SK-N-DZ (cell line): ENCODE results near the gene GLI3.
A peak's percentile ranks its signal among the peaks of the same experiment; 100 is the strongest.

Experiments used
- DNase-seq: peaks from one replicate; pipeline ENCODE4 v3.0.0-alpha.2; 2015; ENCODE audit warnings: low spot score

GLI3 gene

DNA sequence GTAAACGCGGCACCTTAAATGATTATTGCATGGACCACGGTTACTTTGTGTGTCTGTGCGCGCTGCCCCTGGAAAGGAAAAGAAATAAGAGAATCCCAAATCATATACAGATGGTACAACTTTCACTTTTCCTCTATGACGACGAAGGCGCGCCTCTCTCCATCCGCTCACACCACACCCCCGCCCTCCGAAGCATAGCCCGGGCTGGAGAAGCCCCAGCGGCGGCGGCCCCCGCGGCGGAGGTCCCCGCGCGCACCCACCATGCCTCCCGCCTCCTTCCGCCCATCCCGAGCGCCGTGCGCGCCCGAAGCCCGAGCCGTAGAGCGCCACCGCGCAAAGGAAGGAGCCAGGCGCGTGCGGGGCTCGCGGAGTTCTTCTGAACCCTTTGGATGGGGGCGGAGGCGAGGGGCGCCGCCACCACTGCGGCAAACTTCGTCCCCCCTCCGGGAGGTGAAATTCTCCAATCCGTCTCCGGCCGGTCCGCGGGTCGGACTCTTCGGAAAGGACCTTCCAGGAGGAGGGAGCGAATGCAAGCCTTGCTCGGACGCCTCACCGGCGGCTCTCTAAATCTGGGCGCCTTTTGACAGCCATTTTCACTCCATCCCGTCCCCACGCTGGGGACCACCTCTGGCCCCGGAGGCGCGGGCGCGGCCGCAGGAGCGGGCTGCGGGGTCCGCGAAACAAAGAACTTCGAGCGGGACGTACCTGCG lies 588 bp downstream of the GLI3 start:
- DNase-seq = peak; percentile 49

DNA sequence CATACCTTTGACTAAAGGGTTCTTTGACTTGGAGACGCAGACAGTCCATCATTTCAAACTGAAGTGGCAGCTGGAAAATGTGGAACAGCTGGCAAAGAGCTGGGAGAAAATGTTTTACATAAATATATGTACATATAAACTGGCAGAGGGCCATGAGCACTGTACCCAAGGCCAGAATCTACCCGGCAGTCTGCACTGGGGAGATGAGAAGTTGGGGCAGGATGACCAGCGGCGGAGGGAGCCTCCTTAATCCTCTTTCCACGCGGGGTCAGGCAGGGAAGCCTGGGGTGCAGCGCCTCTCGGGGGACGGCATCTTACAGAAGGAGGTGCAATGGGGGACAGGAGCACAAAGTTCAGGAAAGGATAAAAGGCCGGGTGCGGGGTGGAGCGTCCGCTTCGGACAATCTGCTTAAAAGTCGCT lies 1.3 kb downstream of the GLI3 start:
- no peak for DNase-seq

DNA sequence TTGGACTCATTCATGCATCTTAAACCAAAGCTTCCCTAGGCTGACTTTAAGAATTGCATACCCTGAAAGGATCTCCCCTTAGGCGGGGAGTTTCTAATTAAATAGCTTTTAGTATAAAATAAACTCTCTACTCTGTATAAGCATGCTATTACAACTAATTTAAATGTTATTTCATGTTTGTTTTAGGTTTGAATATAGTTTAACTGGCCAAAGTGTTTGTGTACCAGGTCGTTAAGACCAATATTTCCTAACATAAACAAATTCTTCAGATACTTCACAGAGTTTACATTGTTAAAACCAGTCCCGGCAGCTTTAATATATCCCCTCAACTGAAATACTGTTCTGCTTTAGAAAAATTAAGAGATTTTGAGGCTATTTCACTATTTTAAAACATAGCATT lies 2.3 kb downstream of the GLI3 start:
- no peak for DNase-seq

DNA sequence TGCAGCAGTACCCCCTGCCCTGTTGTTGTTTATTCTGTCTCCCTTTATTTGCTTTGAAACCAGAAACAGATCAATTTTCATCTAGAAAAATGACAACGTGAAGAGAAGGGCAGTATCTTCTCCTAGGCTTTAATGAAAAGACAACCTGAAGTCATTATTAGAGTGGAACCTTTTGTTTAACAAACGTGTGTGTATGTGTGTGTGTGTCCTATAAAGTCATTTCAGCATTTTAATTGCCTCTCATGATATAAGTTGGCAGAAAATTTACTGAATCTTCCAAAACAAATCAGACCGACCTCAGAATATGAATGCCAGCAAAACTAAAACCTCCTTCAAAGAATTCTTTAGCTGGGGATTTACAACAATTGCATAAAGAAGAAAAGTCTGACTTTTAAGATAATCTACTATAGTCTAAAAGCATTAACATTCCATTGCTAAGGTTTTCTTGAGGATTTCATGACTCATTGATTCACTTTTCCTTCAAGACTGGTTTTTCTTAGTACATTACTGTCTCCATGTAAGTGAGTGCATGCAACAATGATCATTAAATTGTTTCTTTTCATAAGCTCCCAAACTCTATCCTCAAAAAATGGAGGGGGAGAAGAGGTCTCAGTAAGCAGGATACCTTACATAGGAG lies 3.2 kb downstream of the GLI3 start:
- DNase-seq = no peak

DNA sequence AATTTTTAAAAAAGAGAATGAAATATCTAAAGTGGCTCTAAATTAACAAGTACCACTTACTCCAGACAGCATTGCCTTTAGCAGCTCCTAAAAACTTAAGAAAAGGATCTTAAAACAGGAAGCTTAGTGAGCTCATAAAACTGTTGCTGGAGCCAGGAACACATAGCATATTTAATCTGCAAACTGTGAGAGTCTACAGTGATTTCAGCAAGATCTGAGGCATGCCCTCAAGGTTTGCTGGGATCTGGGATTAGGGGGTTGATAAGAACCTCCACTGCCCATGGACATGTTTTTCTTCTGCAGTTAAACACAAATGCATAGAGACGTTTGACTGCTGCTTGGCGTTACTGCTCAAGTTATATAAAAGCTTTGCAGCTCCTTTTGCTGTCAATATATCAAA lies 3.8 kb downstream of the GLI3 start:
- DNase-seq = peak; percentile 57

DNA sequence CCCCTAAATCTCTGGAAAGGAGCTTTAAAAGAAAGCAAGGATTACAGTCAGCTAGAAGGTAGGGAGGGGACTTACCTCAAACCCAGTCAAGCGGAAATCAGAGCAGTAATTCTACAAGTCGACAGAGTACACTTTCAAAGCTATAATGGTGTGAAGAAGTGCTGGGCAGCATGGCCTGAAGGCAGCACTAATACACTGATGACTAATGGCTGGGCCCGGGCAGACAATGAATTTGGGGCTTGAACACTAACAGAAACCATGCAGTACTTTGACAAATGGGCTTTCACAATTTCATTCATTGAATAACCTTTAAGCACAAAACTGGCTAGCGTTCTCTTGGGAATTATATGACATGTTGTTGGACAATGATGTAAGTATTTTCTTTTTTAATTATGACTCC lies 4.7 kb downstream of the GLI3 start:
- no peak for DNase-seq

DNA sequence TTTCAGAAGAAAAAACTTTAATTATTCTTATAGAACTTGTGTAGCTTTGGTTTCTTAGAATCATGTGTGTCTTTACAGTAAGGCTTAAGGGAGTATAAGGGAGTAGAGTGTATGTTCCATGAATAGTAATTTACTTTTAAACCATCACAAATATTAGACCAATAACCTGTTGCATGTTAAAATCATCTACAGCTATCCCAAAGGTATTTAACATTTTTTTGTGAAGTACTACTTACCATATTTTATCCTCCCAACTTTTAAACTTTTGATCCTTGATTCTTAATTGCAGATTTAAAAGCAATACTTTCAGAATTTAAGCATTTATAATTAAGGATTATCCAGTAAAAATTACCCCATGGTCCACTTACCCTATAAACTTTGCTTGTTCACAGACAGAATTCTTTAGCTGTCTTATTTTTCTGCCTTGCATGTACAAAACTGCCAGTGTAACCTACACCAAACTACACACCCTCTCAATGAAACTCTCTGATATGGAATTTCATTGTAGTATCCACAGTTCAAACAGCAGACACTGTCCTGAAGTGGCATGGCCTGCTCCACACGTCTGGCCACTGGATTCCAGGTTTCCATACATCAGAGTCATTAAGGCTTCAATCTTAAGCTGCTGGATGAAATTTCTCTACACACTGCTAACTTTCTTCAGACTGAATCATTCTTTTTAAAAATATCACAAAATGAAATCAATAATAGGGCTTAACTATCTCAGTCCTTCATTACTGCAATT lies 5.8 kb downstream of the GLI3 start:
- DNase-seq = no peak

DNA sequence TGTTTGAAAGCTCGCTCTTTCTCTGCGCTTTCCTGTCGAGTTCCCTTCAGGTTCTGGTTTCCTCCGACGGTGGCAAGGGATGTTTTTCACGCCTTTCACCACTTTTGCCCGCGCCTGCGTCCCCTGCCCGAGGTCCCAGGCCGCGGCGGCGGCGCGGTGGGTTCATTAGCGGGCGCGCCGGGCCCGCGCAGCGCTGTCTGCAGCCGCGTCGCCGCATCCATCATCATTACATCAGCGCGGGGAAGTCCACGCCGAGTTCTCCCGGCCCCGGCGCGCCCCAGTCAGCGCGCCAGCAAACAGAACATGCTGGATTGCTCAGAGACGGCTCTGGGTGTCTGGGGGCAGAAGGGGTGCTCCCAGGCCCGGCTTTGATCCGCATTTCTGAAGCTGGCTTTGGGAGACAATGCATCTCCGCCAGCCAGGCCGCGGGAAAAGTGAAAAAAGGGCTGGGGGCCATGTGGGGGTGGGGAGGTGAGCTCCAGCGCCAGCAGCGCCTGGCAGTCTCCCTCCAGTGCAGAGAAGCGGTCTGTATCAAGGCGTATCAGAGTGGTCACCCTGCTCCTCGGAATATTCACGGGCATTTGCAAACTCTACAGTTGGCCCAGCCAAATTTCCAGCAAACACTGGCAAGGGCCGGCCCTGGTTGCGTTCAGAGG lies 8.9 kb downstream of the GLI3 start:
- peak; percentile 27 for DNase-seq

DNA sequence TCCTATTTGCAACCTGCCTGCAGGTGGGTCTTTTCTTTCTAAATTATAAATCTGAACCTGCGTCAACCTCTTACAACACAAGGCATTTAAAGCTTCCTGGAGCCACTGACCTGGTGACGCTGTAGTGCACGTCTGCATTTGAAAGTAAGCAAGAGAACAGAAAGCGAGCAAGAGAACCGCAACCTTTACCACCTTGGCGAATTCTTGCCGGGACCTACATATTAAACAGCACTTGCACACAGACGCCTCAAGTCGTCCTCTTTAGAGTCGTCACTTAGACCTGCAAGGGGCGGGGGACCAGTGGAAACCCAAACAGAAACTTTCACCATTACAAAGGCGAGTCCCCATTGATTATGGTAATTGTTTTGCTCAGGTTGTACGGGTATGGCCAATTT lies 9.5 kb downstream of the GLI3 start:
- DNase-seq = no peak

DNA sequence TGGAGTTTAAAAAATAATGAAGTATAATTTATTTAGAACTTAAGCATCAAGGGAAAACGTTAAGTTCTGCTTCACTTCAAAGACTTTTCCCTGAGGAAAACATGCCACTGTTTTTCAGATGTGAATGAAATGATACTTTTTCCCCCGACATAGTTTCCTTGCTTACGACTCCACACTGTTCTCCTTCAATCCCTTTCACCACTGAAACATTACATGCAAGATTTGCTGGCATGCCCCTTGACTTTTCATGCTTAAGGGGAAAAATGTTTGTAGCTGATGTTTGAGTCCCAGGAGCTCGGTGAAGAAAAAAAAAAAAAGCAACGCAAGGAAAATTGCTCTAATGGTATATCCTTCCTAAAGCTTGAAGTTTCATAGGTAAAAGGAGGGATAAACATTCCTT lies 10.0 kb downstream of the GLI3 start:
- no peak for DNase-seq

DNA sequence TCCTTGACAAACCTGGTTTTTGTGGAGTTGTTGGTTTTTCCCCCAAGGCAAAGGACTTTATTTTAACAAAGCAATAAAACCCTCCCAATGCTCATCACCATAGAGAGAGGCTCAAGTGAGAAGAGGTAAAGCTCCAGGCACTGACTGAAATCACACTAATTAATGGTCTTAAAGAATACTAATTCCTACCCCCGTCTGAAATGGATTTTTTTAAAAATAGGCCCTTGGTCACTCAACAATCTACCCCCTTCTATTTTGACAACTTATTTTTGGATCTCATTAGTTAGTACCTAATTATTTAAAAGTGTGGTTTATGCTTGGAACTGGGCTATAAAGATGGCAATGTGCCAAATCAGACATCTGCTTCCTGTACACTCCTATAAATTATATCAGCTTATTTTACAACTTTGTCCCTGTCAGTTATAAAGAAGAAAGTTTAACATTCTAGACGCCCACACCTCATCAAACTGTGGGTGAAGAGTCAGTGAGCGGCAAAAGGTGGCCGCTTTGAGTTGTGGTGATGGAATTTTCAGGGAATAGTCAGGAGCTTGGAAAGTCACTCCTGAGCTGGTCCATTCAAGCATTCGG lies 10.6 kb downstream of the GLI3 start:
- DNase-seq = no peak

DNA sequence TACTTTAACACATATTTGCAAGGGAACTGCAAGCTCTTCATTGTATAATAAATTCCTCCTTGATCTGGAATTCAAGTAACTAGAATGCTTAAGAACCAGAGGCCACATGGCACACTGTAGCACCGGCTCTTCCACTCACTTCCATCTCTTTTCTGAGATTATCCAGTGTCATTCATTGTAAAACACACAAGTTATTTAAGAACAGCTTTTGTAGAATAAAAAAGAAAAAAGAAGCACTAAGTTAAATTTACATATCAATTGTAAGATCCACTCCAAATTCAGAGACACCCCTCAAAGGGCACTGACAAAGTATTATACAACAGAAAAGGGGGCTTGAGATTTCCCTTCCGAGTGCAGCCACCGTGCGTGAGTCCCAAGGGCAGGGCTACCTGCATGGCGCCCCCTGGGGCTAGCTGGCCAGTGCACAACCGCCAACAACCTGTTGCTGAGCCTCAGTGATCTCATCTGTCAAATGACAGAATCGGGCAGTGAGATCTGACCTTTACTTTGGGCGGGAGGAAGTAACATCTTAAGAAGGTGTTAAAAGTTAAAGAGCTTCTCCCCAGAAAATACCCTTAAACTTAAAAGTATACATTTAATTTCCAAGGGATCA lies 12.5 kb downstream of the GLI3 start:
- no peak for DNase-seq

DNA sequence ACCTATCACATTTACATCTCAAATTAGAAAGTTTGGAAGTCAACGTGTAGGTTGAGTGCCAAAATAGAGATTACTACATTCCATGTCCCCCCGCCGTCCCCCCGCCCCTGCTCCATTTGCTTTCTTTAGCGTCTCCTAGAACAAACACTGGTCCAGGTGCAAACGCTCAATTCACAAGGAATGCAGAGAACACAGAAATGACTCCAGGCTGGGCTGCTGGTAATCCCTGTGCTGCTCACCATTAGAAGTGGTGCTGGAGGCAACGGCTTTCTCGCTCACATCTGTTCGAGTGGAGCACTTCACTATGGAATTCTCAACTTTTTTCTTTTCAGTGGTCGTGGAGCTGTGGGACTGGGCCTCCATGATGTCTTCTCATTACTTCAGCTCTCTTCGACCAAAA lies 14.1 kb downstream of the GLI3 start:
- DNase-seq = no peak

DNA sequence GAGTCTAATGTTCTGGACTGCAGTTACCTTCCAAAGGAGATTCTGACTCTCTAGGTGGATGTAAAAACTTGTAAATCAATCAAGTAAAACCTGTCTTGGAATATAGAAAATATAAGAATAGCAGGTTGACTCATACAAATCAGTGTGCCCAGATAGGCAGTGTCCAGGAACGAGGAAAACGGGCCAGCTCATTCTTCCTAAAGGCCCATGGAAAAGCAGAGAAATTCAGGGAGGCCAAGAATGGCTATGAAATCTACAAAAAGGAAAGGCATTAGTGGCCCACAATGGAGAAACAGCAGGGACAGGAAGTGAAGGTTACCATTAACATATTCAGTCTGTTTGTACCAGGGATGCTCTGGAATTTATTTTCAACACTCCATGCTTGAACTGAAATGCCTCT lies 14.9 kb downstream of the GLI3 start:
- DNase-seq = no peak

DNA sequence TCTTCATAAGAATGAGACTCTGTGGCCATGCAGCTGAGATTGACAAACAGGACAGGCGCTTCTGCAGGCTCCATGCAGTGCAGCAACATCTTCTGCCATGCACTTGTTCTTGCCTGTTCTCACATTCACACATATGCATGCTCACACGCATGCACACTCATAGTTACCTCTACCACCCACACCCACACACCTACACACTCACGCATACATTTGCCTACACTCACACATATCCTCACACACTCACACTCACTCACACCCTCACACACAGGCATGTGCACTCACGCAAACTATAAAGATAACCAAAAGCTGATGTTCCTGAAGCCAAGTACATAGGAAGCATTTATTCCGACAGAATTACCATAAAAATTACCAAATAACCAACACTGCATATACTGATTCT lies 15.7 kb downstream of the GLI3 start:
- DNase-seq = no peak

DNA sequence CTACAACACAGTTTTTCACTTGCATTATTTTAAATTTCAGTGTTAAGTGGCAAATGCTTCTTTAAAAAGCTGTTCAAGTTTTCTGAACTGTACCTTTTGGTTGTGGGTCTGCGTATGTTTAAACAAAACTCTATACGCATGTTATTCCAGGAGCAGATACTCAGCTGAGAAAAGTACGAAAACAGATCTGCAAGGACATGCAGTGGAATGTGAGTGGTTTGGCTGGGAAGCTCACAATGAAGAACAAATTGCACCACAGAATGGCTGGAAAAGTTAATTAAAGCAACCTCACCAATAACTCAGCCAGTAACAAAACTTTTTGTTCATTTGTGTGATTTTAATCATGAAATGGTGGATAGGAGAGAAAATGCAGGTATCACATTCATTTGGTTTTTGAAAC lies 17.6 kb downstream of the GLI3 start:
- no peak for DNase-seq

DNA sequence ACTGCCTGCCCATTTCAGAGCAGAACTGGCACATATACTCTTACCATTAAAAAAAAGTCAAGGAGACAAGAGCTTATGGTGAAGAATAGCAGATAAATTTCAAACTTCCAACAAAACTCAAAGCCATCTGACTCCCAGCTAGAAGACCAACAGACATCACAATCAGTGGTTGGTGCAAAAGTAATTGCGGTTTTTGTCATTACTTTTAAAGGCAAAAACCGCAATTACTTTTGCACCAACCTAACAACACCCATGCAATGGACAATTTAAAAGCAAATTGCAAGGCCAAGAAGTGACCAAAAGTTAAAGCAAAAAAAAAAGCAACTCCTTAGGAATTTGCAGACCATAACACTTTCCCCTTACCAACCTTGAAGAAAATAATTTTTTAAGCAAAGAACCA lies 18.8 kb downstream of the GLI3 start:
- DNase-seq = no peak

DNA sequence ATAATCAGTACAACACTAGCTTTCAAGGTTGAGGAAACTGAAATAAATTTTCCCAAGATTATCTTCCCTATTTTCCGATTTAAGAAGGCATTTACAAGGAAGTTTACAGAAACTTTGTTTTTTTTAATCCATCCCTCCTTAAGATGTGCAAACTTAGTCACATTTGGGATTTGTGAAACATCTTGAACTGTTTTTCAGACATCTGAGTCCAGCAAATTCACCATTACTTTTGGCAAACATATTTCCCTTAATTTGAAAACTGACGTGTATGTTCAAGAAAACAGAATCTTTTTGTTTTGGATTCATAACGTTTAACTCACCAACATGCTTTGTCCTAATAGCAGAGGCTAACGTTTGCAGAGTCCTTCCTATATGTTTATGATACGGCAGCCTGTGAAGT lies 19.5 kb downstream of the GLI3 start:
- DNase-seq = no peak

DNA sequence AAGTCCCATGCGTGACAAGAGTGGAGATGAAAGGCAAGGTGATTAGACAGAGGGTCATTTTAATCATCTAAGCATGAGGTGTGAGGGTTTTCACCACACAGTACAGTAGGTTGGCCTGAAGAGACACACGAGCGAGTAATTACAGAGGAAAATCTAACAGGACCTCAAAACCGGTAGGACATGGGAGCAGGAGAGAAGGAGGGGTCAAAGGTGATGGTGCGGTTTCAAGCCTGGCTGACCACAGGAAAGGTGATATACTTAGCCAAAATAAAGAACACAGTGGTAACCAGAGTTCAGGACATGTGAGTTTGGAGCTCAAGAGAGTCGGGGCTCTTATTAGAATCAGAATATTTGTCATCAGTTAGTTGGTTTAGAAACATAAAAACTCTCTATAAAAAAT lies 20.0 kb downstream of the GLI3 start:
- no peak for DNase-seq

DNA sequence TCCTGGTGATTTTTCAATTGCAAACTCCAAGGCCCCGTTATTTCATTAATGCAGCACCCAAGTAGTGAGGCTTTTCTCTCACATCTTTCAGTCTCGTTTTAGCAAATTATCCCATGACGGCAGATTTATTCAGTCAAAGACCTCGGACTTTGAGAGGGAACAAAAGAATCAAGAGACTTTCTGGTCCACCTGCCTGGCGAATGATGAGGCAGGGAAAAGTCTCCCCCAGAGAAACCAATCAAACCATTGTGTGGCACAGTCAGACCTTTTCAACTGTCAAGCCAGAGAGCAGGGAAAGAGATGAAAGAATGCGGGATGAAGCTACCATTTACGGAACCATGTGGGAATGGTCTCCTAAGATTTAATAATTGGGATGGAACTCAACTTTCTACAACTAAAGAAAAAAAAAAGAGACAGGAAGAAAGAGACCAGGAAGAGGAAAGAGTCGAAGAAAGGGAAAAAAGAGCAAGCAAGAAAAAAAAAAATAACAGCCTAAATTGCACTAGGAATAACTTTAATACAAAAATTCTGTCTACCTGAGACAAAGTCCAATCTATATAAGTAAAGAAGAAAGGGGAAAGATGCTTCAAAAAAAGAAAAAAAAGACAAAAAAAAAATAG lies 22.8 kb downstream of the GLI3 start:
- DNase-seq = no peak

DNA sequence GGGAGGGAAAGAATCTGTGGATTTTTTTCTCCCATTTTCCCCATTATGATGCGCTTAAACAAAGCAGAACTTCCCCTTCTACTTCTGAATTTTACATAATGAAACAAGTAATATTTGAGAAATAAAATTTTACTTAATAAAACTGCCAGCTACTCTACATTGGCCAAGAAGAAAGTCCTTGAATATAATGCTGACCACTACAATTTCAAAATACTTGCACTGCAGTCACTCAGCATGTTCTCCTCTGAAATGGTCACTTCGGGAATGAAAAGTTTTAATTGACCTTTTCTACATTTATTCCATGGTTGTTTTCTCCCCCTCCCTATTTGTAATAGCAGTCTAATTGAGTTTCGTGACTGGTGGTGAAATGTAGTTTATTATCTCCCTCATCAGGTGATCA lies 23.9 kb downstream of the GLI3 start:
- no peak for DNase-seq
